RWPE1 (cell line): ENCODE measurements around the gene TCAP.

ENCODE experiments used
- CTCF ChIA-PET: fragments of 350-600 bp; sonication (Branson Sonifier 250); formaldehyde crosslinking; extraction: SDS; loops from one replicate; lab custom pipeline; 2021; lab: Yijun Ruan, JAX
- POLR2A ChIA-PET: fragments of 400-600 bp; formaldehyde crosslinking; extraction: SDS; loops from one replicate; lab custom pipeline; 2020; ENCODE audit warnings: antibody characterized with exemption; ENCODE audit not compliant: low non-redundant PET; lab: Yijun Ruan, JAX
- DNase-seq: peaks from one replicate; pipeline ENCODE4 v3.0.0; 2012; ENCODE audit warnings: low spot score
- H3K27ac ChIP-seq: fragments of 450-650 bp; 2 replicates; pipeline ENCODE4 v1.5.1; 2017
- TF ChIP-seq, protein P1 (sequence below): fragments of 450-650 bp; conservative IDR thresholded peaks from 2 replicates; pipeline ENCODE4 v1.5.1; 2017; ENCODE audit warnings: low read depth, mild to moderate bottlenecking

TCAP gene

DNA sequence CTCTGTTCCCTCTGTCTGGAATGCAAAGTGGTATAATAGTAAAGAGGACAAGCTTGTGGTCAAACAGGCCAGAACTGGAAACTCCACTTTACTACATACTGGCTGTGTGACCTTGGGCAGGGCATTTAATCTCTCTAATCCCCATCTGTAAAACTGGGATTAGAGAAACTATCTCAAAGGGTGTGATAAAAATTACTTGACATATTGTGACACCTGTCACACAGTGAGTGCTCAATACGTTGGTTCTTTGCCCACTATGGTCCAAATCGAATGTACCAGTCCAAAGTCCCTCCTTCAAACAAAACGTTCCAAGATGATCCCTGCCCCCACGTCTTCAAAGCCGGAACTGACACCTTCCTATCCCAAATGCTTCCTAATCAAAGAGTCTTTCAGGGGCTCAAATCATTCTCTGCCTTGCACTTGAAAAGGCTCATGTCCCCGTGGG lies 22.0 kb downstream of the TCAP start:
- ChIA-PET CTCF (interaction anchor here (0.6 to 1.4 kb wide), 4 partner anchors 15 to 298 kb away, joined by 3 read pairs; no protein-coding TSS in a partner anchor), POLR2A (no interaction called here)
- TF ChIP-seq, protein P1, sequence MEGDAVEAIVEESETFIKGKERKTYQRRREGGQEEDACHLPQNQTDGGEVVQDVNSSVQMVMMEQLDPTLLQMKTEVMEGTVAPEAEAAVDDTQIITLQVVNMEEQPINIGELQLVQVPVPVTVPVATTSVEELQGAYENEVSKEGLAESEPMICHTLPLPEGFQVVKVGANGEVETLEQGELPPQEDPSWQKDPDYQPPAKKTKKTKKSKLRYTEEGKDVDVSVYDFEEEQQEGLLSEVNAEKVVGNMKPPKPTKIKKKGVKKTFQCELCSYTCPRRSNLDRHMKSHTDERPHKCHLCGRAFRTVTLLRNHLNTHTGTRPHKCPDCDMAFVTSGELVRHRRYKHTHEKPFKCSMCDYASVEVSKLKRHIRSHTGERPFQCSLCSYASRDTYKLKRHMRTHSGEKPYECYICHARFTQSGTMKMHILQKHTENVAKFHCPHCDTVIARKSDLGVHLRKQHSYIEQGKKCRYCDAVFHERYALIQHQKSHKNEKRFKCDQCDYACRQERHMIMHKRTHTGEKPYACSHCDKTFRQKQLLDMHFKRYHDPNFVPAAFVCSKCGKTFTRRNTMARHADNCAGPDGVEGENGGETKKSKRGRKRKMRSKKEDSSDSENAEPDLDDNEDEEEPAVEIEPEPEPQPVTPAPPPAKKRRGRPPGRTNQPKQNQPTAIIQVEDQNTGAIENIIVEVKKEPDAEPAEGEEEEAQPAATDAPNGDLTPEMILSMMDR, result no peak
- no peak for DNase-seq
- H3K27ac ChIP-seq, result peak overlapping the region; percentile 96

DNA sequence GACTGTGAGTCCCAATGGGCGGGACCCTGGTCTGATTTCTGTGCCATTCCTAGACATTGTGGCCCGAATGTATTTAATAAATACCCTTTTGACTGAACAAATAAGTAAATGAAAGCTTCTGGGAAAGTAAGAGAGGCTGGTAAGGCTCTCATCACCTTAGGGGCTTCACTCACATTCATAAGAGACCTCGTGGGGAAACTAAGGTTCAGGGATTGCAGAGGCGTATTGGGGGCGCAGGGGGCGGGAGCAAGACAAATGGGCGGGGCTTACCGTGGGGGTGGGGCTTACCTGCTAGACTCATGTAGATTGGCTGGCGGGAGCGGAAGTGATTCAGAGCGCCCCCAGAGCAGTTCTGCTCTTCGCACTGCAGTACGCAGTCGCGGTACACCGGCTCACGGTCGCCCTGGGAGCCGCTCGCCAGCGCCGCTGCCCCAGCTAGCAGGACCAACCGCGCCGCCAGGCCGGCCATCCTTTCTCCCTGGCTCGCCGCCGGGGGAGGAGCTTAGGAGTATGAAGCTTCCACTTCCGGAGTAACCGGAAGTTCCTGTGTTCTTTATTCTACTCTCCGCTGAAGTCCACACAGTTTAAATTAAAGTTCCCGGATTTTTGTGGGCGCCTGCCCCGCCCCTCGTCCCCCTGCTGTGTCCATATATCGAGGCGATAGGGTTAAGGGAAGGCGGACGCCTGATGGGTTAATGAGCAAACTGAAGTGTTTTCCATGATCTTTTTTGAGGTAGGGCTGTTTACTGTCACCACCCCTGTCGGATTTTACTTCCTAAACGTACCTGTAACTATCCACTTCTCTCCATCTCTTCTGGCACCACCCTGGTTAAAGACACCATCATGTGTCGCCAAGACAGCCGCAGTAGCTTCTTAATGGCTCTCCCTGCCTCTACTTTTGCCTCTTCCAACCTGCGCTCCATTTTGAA lies 22.7 kb downstream of the TCAP start, which contains the start of gene PGAP3:
Gene PGAP3 (minus strand): TSS at position 512 of the 929 bp plus-strand sequence. CDS start 43 bp downstream, at position 469.
- ChIA-PET POLR2A (interaction anchor here (0.5 to 2.3 kb wide), 3 partner anchors 12 to 65 kb away, joined by 3 to 10 read pairs (median 3); partner anchors contain the start of gene ERBB2), CTCF (interaction anchor here (0.6 to 1.4 kb wide), 6 partner anchors 16 to 299 kb away, joined by 3 to 4 read pairs (median 3); no protein-coding TSS in a partner anchor)
- TF ChIP-seq, protein P1, result no peak
- peak within 1 kb of the TSS; percentile 96 for H3K27ac ChIP-seq
- DNase-seq, result peak; percentile 97

DNA sequence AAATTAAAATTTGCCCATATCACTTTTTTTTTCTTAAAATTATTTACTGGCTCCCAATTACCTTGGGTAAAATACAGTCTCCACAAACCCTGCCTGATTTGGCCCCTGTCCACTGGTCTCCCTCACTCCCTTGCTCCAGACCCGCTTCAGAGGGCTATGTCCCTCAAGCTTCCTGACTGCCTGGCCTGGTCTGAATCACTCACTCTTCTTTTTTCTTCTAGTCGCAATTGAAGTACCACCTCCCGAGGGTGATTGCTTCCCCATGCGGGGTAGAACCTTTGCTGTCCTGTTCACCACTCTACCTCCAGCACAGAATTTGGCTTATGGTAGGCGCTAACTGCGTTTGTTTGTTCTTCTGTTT lies 23.3 kb downstream of the TCAP start:
- peak overlapping the region; percentile 96 for H3K27ac ChIP-seq
- no peak for DNase-seq
- TF ChIP-seq, protein P1, result no peak
- CTCF ChIA-PET, result interaction anchor here (0.6 to 1.4 kb wide), 5 partner anchors 11 to 67 kb away, joined by 3 to 4 read pairs (median 3); no protein-coding TSS in a partner anchor
- POLR2A ChIA-PET, result interaction anchor here (0.5 to 2.3 kb wide), 4 partner anchors 11 to 65 kb away, joined by 3 to 10 read pairs (median 3); partner anchors contain the start of gene ERBB2

DNA sequence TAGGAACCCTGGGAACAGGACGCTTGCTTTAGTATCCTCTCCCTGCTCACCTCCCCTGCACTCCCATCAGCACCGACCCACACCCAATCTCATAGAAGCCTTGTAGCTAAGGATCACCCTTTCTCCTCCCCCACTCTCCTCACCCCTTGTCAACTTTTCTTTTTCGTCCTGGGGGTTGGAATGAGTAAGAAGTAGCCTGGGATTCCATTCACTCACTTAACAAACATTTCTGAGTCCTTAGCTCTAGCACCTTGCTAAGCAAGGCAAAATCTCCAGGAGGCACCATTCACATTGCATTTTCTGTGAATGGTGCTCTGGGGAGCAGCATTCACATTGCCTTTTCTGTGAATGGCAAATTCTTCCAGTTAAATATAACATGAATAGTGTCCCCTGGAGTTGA lies 23.8 kb downstream of the TCAP start:
- ChIA-PET CTCF (interaction anchor here (0.7 to 1.1 kb wide), 3 partner anchors 10 to 17 kb away, joined by 3 to 6 read pairs (median 4); no protein-coding TSS in a partner anchor), POLR2A (interaction anchor here (0.5 to 2.3 kb wide), 2 partner anchors 11 to 16 kb away, joined by 3 to 10 read pairs; partner anchors contain the start of gene ERBB2)
- no peak overlapping the region; the same call in 1 of the 2 replicates for H3K27ac ChIP-seq
- DNase-seq, result no peak
- TF ChIP-seq, protein P1, result no peak

DNA sequence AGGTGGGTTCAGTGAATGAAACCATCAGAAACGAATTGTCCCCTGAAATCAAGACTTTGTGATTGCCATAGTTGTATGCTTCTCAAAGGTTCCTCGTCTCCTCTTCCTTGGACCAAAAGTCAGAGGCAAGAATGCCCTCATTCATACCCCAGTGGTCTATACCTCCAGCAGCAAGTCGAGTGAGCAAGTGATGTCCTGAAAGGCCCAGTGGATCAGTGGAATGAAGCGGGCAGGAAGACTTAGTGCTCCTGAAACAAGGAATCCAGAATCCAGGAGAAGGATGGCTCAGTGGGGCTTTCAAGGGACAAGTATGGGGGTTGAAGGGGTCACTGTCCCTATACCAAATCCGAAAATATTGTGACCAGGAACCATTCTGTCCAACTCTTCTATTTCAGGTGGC lies 29.4 kb downstream of the TCAP start:
- POLR2A ChIA-PET, result interaction anchor here (0.7 kb wide), 1 partner anchor 45 kb away, joined by 3 read pairs; no protein-coding TSS in a partner anchor
- CTCF ChIA-PET, result no interaction called here
- no peak overlapping the region; the same call in 1 of the 2 replicates for H3K27ac ChIP-seq
- DNase-seq, result no peak
- TF ChIP-seq, protein P1, result no peak

DNA sequence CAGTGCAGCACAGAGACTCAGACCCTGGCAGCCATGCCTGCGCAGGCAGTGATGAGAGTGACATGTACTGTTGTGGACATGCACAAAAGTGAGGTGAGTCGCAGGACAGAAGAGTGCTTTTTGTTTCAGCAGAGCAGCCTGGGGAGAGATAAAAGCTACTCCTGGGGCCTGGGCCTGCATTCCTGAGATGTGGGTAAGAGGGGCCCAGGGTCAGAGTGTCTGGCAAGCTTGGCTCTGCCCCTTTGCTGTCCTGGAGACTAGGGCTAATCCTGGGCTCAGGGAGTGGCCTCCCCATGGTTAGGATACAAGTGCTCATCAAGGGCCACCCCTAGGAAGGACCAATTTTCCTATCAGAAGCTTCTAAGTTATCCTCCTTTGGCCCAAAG lies 29.9 kb downstream of the TCAP start:
- POLR2A ChIA-PET, result interaction anchor here (0.5 to 0.7 kb wide), 2 partner anchors 44 to 49 kb away, joined by 3 to 7 read pairs; no protein-coding TSS in a partner anchor
- DNase-seq, result no peak
- CTCF ChIA-PET, result interaction anchor here (0.6 to 0.8 kb wide), 2 partner anchors 19 to 34 kb away, joined by 3 to 5 read pairs; no protein-coding TSS in a partner anchor
- H3K27ac ChIP-seq, result no peak overlapping the region; the same call in 1 of the 2 replicates
- TF ChIP-seq, protein P1, result no peak
